HepG2 (cell line): Measurements from ENCODE around the gene CACNA2D3. TPM values are rescaled to one million over a fixed set of nuclear protein-coding genes. Genes with fewer than 3 reads are reported as not detected.

Experiments
- ATAC-seq: fragments of 200-7000 bp; cut with Tn5 transposase; 3 replicates; pipeline ENCODE4 v1.9.1; 2020; ENCODE audit warnings: mild to moderate bottlenecking, moderate library complexity
- BruUV-seq: library from RNA; stranded (reverse); fragments of 400-500 nt; replicated peaks from 2 replicates; lab custom pipeline; 2021; lab: Mats Ljungman, UMichigan
- CTCF ChIA-PET: fragments of 300-600 bp; formaldehyde crosslinking; extraction: SDS; loops from one replicate; lab custom pipeline; 2021; ENCODE audit warnings: low total read pairs, inconsistent platforms, low intra/inter-chr PET ratio; lab: Yijun Ruan, JAX
- POLR2A ChIA-PET: fragments of 350-600 bp; sonication (Branson Sonifier 250); formaldehyde crosslinking; loops from one replicate; lab custom pipeline; 2020; ENCODE audit warnings: antibody characterized with exemption, inconsistent platforms; lab: Yijun Ruan, JAX
- DNase-seq: peaks from one replicate; pipeline ENCODE4 v3.0.0-alpha.2; 2015; ENCODE audit warnings: low spot score
- FAIRE-seq: peaks from 3 replicates; lab custom pipeline; 2011; peaks lifted over from hg19 to GRCh38; lab: Jason Lieb, UNC
- H2AFZ ChIP-seq: one replicate; pipeline ENCODE4 v1.6.1; 2011; ENCODE audit warnings: low read length, inconsistent platforms
- H3K27ac ChIP-seq: fragments of 300-600 bp; 3 replicates; pipeline ENCODE4 v1.8.0; 2011; ENCODE audit warnings: mixed run types, mild to moderate bottlenecking, mixed read lengths, low read length, inconsistent platforms; ENCODE audit not compliant: insufficient read depth; ENCODE audit errors: extremely low read length
- H3K27me3 ChIP-seq, 2 experiments: fragments of 200-600 bp in 1 of 2; 2 replicates in 1 of 2; 3 replicates in 1 of 2; pipeline versions ENCODE4 v1.6.0 to v1.8.0; 2011; ENCODE audit warnings: low read length in 2 of 2, mild to moderate bottlenecking in 2 of 2, moderate library complexity in 2 of 2, inconsistent platforms in 1 of 2; ENCODE audit not compliant: insufficient read depth in 2 of 2, control insufficient read depth in 1 of 2
- H3K36me3 ChIP-seq, 2 experiments: fragments of 200-600 bp in 1 of 2; replicated peaks in 1 of 2; 2 replicates in 1 of 2; 3 replicates in 1 of 2; pipeline versions ENCODE4 v1.5.1 to v1.8.0; 2011; ENCODE audit warnings: low read length in 2 of 2, inconsistent platforms in 1 of 2; ENCODE audit not compliant: insufficient read depth in 2 of 2, control insufficient read depth in 1 of 2
- H3K4me1 ChIP-seq: 2 replicates; pipeline ENCODE4 v1.5.1; 2012; ENCODE audit warnings: low read length, inconsistent platforms; ENCODE audit not compliant: insufficient read depth
- H3K4me2 ChIP-seq: 2 replicates; pipeline ENCODE4 v1.6.0; 2011; ENCODE audit warnings: low read depth, low read length, inconsistent platforms
- H3K4me3 ChIP-seq, 3 experiments: fragments of 200-600 bp in 1 of 3; sonication (generic), shearing (Covaris generic) in 1 of 3; replicated peaks in 1 of 3; 2 replicates each; pipeline ENCODE4 v1.5.1; 2011 to 2016; ENCODE audit warnings: low read length in 3 of 3, inconsistent platforms in 2 of 3, low read depth in 2 of 3, mild to moderate bottlenecking in 2 of 3, control low read depth in 1 of 3, mixed read lengths in 1 of 3; ENCODE audit not compliant: insufficient read depth in 1 of 3
- H3K79me2 ChIP-seq: one replicate; pipeline ENCODE4 v1.6.1; 2011; ENCODE audit warnings: low read length, inconsistent platforms; ENCODE audit not compliant: insufficient read depth
- H3K9ac ChIP-seq: 2 replicates; pipeline ENCODE4 v1.6.0; 2011; ENCODE audit warnings: mild to moderate bottlenecking, low read depth, low read length, inconsistent platforms; ENCODE audit not compliant: insufficient read depth
- H3K9me3 ChIP-seq: 2 replicates; pipeline ENCODE4 v1.5.1; 2012; ENCODE audit warnings: mild to moderate bottlenecking, low read length
- H4K20me1 ChIP-seq: 2 replicates; pipeline ENCODE4 v1.6.0; 2011; ENCODE audit warnings: inconsistent platforms, mild to moderate bottlenecking, low read length, moderate library complexity; ENCODE audit not compliant: insufficient read depth
- AGO2 ChIP-seq: fragments of 200-400 bp; formaldehyde crosslinking; optimal IDR thresholded peaks from 2 replicates; pipeline ENCODE3; 2017; ENCODE audit warnings: mild to moderate bottlenecking, low read depth, low read length, moderate library complexity
- HOXD1 ChIP-seq: sonication (generic); formaldehyde crosslinking; IDR thresholded peaks from 2 replicates; pipeline ENCODE4 v1.5.0; 2020; ENCODE audit warnings: missing genetic modification reagents
- PBX3 ChIP-seq: sonication (generic); formaldehyde crosslinking; IDR thresholded peaks from 2 replicates; pipeline ENCODE4 v1.8.1; 2023; ENCODE audit warnings: missing genetic modification reagents, inconsistent platforms, borderline replicate concordance
- SIN3A ChIP-seq: IDR thresholded peaks from 2 replicates; pipeline ENCODE4 v1.6.1; 2011; ENCODE audit warnings: low read depth, mild to moderate bottlenecking, control low read depth, low read length, borderline replicate concordance
- ZNF136 ChIP-seq: sonication (generic); formaldehyde crosslinking; IDR thresholded peaks from 2 replicates; pipeline ENCODE4 v1.8.1; 2022; ENCODE audit warnings: low read depth, mild to moderate bottlenecking, moderate library complexity, missing genetic modification reagents
- ZNF207 ChIP-seq: fragments of 450-650 bp; IDR thresholded peaks from 2 replicates; pipeline ENCODE4 v1.6.1; 2016; ENCODE audit warnings: antibody characterized with exemption, borderline replicate concordance
- ZNF235 ChIP-seq: sonication (generic); formaldehyde crosslinking; IDR thresholded peaks from 2 replicates; pipeline ENCODE4 v1.8.1; 2023; ENCODE audit warnings: mild to moderate bottlenecking, missing genetic modification reagents, borderline replicate concordance
- ZNF260 ChIP-seq: sonication (generic); formaldehyde crosslinking; IDR thresholded peaks from 2 replicates; pipeline ENCODE4 v1.4.0; 2020; ENCODE audit warnings: missing genetic modification reagents, low read depth, mild to moderate bottlenecking, borderline replicate concordance
- ZNF407 ChIP-seq: sonication (generic); formaldehyde crosslinking; IDR thresholded peaks from one replicate; pipeline ENCODE4 v1.5.1; 2020; ENCODE audit warnings: mild to moderate bottlenecking, missing genetic modification reagents; ENCODE audit errors: not compliant biosample characterization
- ZNF589 ChIP-seq: sonication (generic); formaldehyde crosslinking; conservative IDR thresholded peaks from 2 replicates; pipeline ENCODE4 v1.8.0; 2022; ENCODE audit warnings: mild to moderate bottlenecking, moderate library complexity, missing genetic modification reagents
- ZNF597 ChIP-seq: sonication (generic); formaldehyde crosslinking; IDR thresholded peaks from 2 replicates; pipeline ENCODE4 v1.5.0; 2020; ENCODE audit warnings: missing genetic modification reagents
- WGBS: methylation state at CpG from one replicate; pipeline ENCODE4 v1.1.6; 2017; ENCODE audit warnings: low lambda C conversion rate; 5-methylcytosine and 5-hydroxymethylcytosine counted together
- in situ Hi-C: cut with HindIII; loops from 2 replicates; pipeline ENCODE4 v1.10.0; 2017; ENCODE audit warnings: low pct_unique_long_range_greater_than_20kb; ENCODE audit not compliant: extremely low pct_ligation_motif_present
- intact Hi-C: fragments of 100-400 bp; cut with micrococcal nuclease; formaldehyde crosslinking; loops from one replicate; pipeline ENCODE4 v1.10.0; 2022; ENCODE audit not compliant: unreplicated experiment
- polyA plus RNA-seq, 8 experiments: library from polyadenylated mRNA; depleted of rRNA in 3 of 8; stranded (reverse) in 7 of 8; unstranded in 1 of 8; fragments of >200 nt; fragmentation: Illumina TruSeq in 4 of 8; extraction: Trizol in 4 of 8; gene quantifications; 2 replicates each; pipeline versions ENCODE4 v1.2.1 to v1.2.3, GENCODE V29; 2011 to 2016; ENCODE audit warnings: low read depth in 4 of 8, missing spikeins in 1 of 8, mixed read lengths in 1 of 8; ENCODE audit not compliant: insufficient read depth in 1 of 8
- total RNA-seq, 5 experiments: library from RNA; depleted of rRNA; stranded (reverse); fragments of >200 nt; fragmentation: Illumina TruSeq; extraction: Trizol; gene quantifications; 2 replicates each; pipeline ENCODE4 v1.2.3, GENCODE V29; 2016; ENCODE audit warnings: low read depth in 1 of 5

The CACNA2D3 gene
- total and polyA plus RNA-seq, 2 of the 13 experiments (the other 11 are each of a cell fraction or from before 2014, with no cell fraction given) = not detected

GRCh38 chr3:54892168-54892567, 769.8 kb downstream of the CACNA2D3 start:
- no peak for FAIRE-seq
- no peak for DNase-seq
- POLR2A ChIA-PET = no interaction called here
- peaks cover 0 to 5% of the 10 kb centered on the region in 2 experiments; a peak in 1 of 5 replicates for H3K27me3 ChIP-seq
- H3K27ac ChIP-seq = no peak overlapping the region
- H3K36me3 ChIP-seq = no peaks in the 10 kb centered on the region
- in situ Hi-C loops = no loop called here
- H3K4me1 ChIP-seq = no peaks in the 10 kb centered on the region
- TF ChIP-seq ZNF597 (no peak), ZNF235 (CRISPR knock-in tag) (no peak), HOXD1 (CRISPR knock-in tag) (no peak), AGO2 (no peak), ZNF136 (CRISPR knock-in tag) (no peak), ZNF260 (CRISPR knock-in tag) (no peak), PBX3 (CRISPR knock-in tag) (no peak), ZNF207 (no peak), ZNF589 (no peak), ZNF407 (no peak), SIN3A (no peak)
- TF ChIP-seq, all 625 proteins: peak for 0
- ATAC-seq = no peak
- BruUV-seq = no TSS peak
- no peaks in the 10 kb centered on the region for H4K20me1 ChIP-seq
- no peaks in the 10 kb centered on the region for H3K9me3 ChIP-seq
- H2AFZ ChIP-seq = no peak overlapping the region
- 0% methylated on average over 2 of the region's 2 CpGs for WGBS
- no peak overlapping the region for H3K4me2 ChIP-seq
- no peaks in the 10 kb centered on the region for H3K79me2 ChIP-seq
- H3K4me3 ChIP-seq = no peak overlapping the region
- CTCF ChIA-PET = no interaction called here
- intact Hi-C loops = no loop called here
- H3K9ac ChIP-seq = no peak overlapping the region
